ENCODE results near the gene KRT77.
A peak's percentile ranks its signal among the peaks of the same experiment; 100 is the strongest.
"Not testable (repeated sequence)": the region's sequence is repeated elsewhere in the genome, so short reads cannot be mapped to it uniquely, and the experiment has no call there.

Gene KRT77

GRCh38 chr12:52703424-52703823, at the start of gene KRT77:
Gene KRT77, minus strand, starts transcription at chr12:52703524. Its CDS starts 90 bp downstream, at chr12:52703434.
- DNase-seq: no peak

- no peak for DNase-seq
These were observed 49.2 kb upstream of the KRT77 start for GRCh38 chr12:52752516-52752915.

GRCh38 chr12:52751795-52752194, 48.5 kb upstream of the KRT77 start:
- DNase-seq: no peak

- DNase-seq: not testable (repeated sequence)
These were observed 47.2 kb upstream of the KRT77 start for GRCh38 chr12:52750532-52750931.

- DNase-seq: no peak
These were observed 46.5 kb upstream of the KRT77 start for GRCh38 chr12:52749827-52750226.

GRCh38 chr12:52748578-52748977, 45.3 kb upstream of the KRT77 start:
- no peak for DNase-seq

GRCh38 chr12:52745554-52745953, 42.2 kb upstream of the KRT77 start:
- DNase-seq: no peak

GRCh38 chr12:52744493-52745156, 41.3 kb upstream of the KRT77 start:
- no peak for DNase-seq

- no peak for DNase-seq
These were observed 39.6 kb upstream of the KRT77 start for GRCh38 chr12:52742822-52743457.

- no peak for DNase-seq
These were observed 38.9 kb upstream of the KRT77 start for GRCh38 chr12:52742196-52742580.

GRCh38 chr12:52741375-52742195, 38.3 kb upstream of the KRT77 start:
- peak; percentile 69 to 71 for DNase-seq

- no peak for DNase-seq
These were observed 37.3 kb upstream of the KRT77 start for GRCh38 chr12:52740584-52740983.

- no peak for DNase-seq
These were observed 36.6 kb upstream of the KRT77 start for GRCh38 chr12:52739963-52740362.

GRCh38 chr12:52735816-52736632, 32.7 kb upstream of the KRT77 start:
- no peak for DNase-seq

GRCh38 chr12:52735106-52735505, 31.8 kb upstream of the KRT77 start:
- no peak for DNase-seq

- DNase-seq: no peak
These were observed 27.5 kb upstream of the KRT77 start for GRCh38 chr12:52730793-52731192.

GRCh38 chr12:52730383-52730782, 27.1 kb upstream of the KRT77 start:
- no peak for DNase-seq

- no peak for DNase-seq
These were observed 25.8 kb upstream of the KRT77 start for GRCh38 chr12:52729147-52729546.

GRCh38 chr12:52728374-52728773, 25.1 kb upstream of the KRT77 start:
- no peak for DNase-seq

- DNase-seq: no peak
These were observed 23.7 kb upstream of the KRT77 start for GRCh38 chr12:52727037-52727436.

GRCh38 chr12:52726451-52726850, 23.1 kb upstream of the KRT77 start:
- no peak for DNase-seq

- DNase-seq: no peak
These were observed 21.1 kb upstream of the KRT77 start for GRCh38 chr12:52724384-52724783.

GRCh38 chr12:52722680-52723079, 19.4 kb upstream of the KRT77 start:
- DNase-seq: no peak
